Measurements from ENCODE around the gene UHRF1. TPM values are rescaled to one million over a fixed set of nuclear protein-coding genes. Genes with fewer than 3 reads are reported as not detected.

Gene UHRF1
- total and polyA plus RNA-seq, 2 of the 13 experiments (the other 11 are each of a cell fraction or from before 2014, with no cell fraction given), result 6.8 to 78.4 TPM

- TF ChIP-seq ZNF646 (CRISPR knock-in tag; IDR thresholded peaks at IDR 0.05), result no peak
- no peak for TF ChIP-seq ATF1 (CRISPR knock-in tag; IDR thresholded peaks at IDR 0.05)
- no peak for TF ChIP-seq TCF7 (IDR thresholded peaks at IDR 0.05; ENCODE audit: low read depth)
- TF ChIP-seq CC2D1A (CRISPR knock-in tag; IDR thresholded peaks at IDR 0.05), result no peak
- no peak for TF ChIP-seq AFF4 (CRISPR knock-in tag; IDR thresholded peaks at IDR 0.05)
- no peak for TF ChIP-seq SP2 (CRISPR knock-in tag; IDR thresholded peaks at IDR 0.05)
- peak; percentile 27; the same call in 1 of the 2 replicates for TF ChIP-seq ZMYM4 (CRISPR knock-in tag; IDR thresholded peaks at IDR 0.05)
- no peak for TF ChIP-seq ZC3H4 (CRISPR knock-in tag; IDR thresholded peaks at IDR 0.05; ENCODE audit: borderline replicate concordance)
- TF ChIP-seq FOXO1 (CRISPR knock-in tag; IDR thresholded peaks at IDR 0.05), result no peak
- TF ChIP-seq CCDC6 (CRISPR knock-in tag; IDR thresholded peaks at IDR 0.05), result no peak
- TF ChIP-seq ISX (CRISPR knock-in tag; conservative IDR thresholded peaks at IDR 0.05), result no peak
- TF ChIP-seq DDIT3 (CRISPR knock-in tag; IDR thresholded peaks at IDR 0.05), result no peak
- TF ChIP-seq SATB2 (CRISPR knock-in tag; IDR thresholded peaks at IDR 0.05), result no peak
- TF ChIP-seq CENPBD1 (CRISPR knock-in tag; IDR thresholded peaks at IDR 0.05; ENCODE audit: borderline replicate concordance, low read depth), result no peak
- no peak for TF ChIP-seq AGO1 (IDR thresholded peaks at IDR 0.05; ENCODE audit: low read depth, low read length, poor library complexity, severe bottlenecking)
- TF ChIP-seq ZNF326 (CRISPR knock-in tag; IDR thresholded peaks at IDR 0.05; ENCODE audit: borderline replicate concordance), result no peak
Observed at GRCh38 chr19:4909156-4909896, at the start of gene UHRF1 (continued).
